Neural progenitor cell (in vitro differentiated cells): ENCODE measurements around the gene STAM. TPM values are rescaled to one million over a fixed set of nuclear protein-coding genes. Genes with fewer than 3 reads are reported as not detected.

Experiments
- DNase-seq: peaks from one replicate; pipeline ENCODE4 v3.0.0-alpha.2; 2016; ENCODE audit warnings: low spot score
- H2AFZ ChIP-seq: fragments of 200-600 bp; sonication (generic); replicated peaks from 2 replicates; pipeline ENCODE4 v1.6.1; 2016; ENCODE audit warnings: antibody characterized with exemption
- H3F3A ChIP-seq: fragments of 200-600 bp; sonication (generic); 2 replicates; pipeline ENCODE4 v1.6.1; 2016; ENCODE audit warnings: antibody characterized with exemption, low read depth
- H3K27ac ChIP-seq: fragments of 200-600 bp; sonication (generic); 2 replicates; pipeline ENCODE4 v1.5.1; 2016; ENCODE audit warnings: mild to moderate bottlenecking
- H3K27me3 ChIP-seq: fragments of 200-600 bp; sonication (generic); 2 replicates; pipeline ENCODE4 v1.6.1; 2016; ENCODE audit warnings: mild to moderate bottlenecking, moderate library complexity
- H3K36me3 ChIP-seq: fragments of 200-600 bp; sonication (generic); 2 replicates; pipeline ENCODE4 v1.5.1; 2016
- H3K4me1 ChIP-seq: fragments of 200-600 bp; sonication (generic); 2 replicates; pipeline ENCODE4 v1.6.1; 2016; ENCODE audit warnings: mixed run types
- H3K4me2 ChIP-seq: fragments of 200-600 bp; sonication (generic); 2 replicates; pipeline ENCODE4 v1.6.1; 2016
- H3K4me3 ChIP-seq: fragments of 200-600 bp; sonication (generic); 2 replicates; pipeline ENCODE4 v1.5.1; 2016
- H3K79me2 ChIP-seq: fragments of 200-600 bp; sonication (generic); 2 replicates; pipeline ENCODE4 v1.6.1; 2016; ENCODE audit warnings: low read depth
- H3K9ac ChIP-seq: fragments of 200-600 bp; sonication (generic); 2 replicates; pipeline ENCODE4 v1.6.1; 2016
- H3K9me3 ChIP-seq: fragments of 200-600 bp; sonication (generic); 2 replicates; pipeline ENCODE4 v1.5.1; 2016; ENCODE audit warnings: low read depth
- H4K20me1 ChIP-seq: fragments of 200-600 bp; sonication (generic); 2 replicates; pipeline ENCODE4 v1.6.1; 2016; ENCODE audit warnings: low read depth
- H3K27ac Mint-ChIP-seq: 3 replicates; pipeline ENCODE4 v1.8.0; 2021; ENCODE audit warnings: mixed read lengths
- H3K27me3 Mint-ChIP-seq: 2 replicates; pipeline ENCODE4 v1.8.0; 2022; ENCODE audit warnings: low read depth, mild to moderate bottlenecking, inconsistent platforms, moderate library complexity, mixed read lengths; ENCODE audit not compliant: insufficient read depth
- H3K36me3 Mint-ChIP-seq: 3 replicates; pipeline ENCODE4 v1.8.0; 2021; ENCODE audit warnings: mixed read lengths
- H3K4me1 Mint-ChIP-seq: 3 replicates; pipeline ENCODE4 v1.8.0; 2021; ENCODE audit warnings: mixed read lengths
- H3K4me3 Mint-ChIP-seq: 3 replicates; pipeline ENCODE4 v1.8.0; 2021; ENCODE audit warnings: mild to moderate bottlenecking, moderate library complexity, mixed read lengths
- H3K9me3 Mint-ChIP-seq: 3 replicates; pipeline ENCODE4 v1.8.0; 2020; ENCODE audit warnings: mixed read lengths
- EZH2 ChIP-seq: fragments of 200-600 bp; sonication (generic); IDR thresholded peaks from 2 replicates; pipeline ENCODE4 v1.6.1; 2017; ENCODE audit warnings: antibody characterized with exemption, mild to moderate bottlenecking, moderate library complexity
- EZH2phosphoT487 ChIP-seq: fragments of 200-600 bp; sonication (generic); IDR thresholded peaks from 2 replicates; pipeline ENCODE4 v1.6.1; 2017; ENCODE audit warnings: antibody characterized with exemption
- total RNA-seq: library from RNA; depleted of rRNA; stranded (reverse); fragments of >200 nt; gene quantifications from 2 replicates; pipeline ENCODE4 v1.2.3, GENCODE V29; 2015; ENCODE audit warnings: low replicate concordance
- TF ChIP-seq, protein P1 (sequence below): fragments of 200-600 bp; sonication (generic); IDR thresholded peaks from 2 replicates; pipeline ENCODE4 v1.5.1; 2017; ENCODE audit warnings: antibody characterized with exemption, mild to moderate bottlenecking

Gene STAM
- total RNA-seq, 1 donor from 2014 or later = 43.2 TPM

DNA sequence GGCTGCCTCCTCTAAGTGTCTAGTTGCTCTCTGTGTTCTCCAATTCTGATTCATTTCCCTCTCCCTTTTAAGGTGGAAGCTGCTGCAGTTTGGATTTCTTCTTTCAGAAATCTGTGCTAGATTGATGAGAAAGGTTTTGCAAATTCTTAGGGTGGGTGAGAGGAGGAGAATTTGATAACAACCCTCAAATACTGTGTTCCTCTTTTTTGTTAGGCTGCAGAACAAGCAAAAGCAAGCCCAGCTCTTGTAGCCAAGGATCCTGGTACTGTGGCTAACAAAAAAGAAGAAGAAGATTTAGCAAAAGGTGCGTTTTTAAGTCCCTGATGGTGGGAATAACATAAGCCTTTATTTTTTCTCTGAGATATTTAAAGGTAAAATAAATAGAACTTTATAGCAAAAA lies 49.1 kb downstream of the STAM start:
- H3F3A ChIP-seq = no peaks in the 10 kb centered on the region
- H3K27me3 Mint-ChIP-seq = no peaks in the 10 kb centered on the region
- no peaks in the 10 kb centered on the region for H3K4me1 Mint-ChIP-seq
- no peak for DNase-seq
- H3K4me3 ChIP-seq = no peak overlapping the region
- H3K27ac Mint-ChIP-seq = no peak overlapping the region
- H3K79me2 ChIP-seq = peaks cover 2% of the 10 kb centered on the region
- no peaks in the 10 kb centered on the region for H3K36me3 ChIP-seq
- H4K20me1 ChIP-seq = no peaks in the 10 kb centered on the region
- H3K27ac ChIP-seq = peak overlapping the region; percentile 10
- no peak overlapping the region for H3K4me2 ChIP-seq
- no peak overlapping the region for H3K9ac ChIP-seq
- no peak overlapping the region for H2AFZ ChIP-seq
- H3K27me3 ChIP-seq = no peaks in the 10 kb centered on the region
- no peaks in the 10 kb centered on the region for H3K9me3 Mint-ChIP-seq
- H3K9me3 ChIP-seq = no peaks in the 10 kb centered on the region
- no peak overlapping the region for H3K4me3 Mint-ChIP-seq
- peaks cover 19% of the 10 kb centered on the region for H3K4me1 ChIP-seq
- TF ChIP-seq, protein P1, sequence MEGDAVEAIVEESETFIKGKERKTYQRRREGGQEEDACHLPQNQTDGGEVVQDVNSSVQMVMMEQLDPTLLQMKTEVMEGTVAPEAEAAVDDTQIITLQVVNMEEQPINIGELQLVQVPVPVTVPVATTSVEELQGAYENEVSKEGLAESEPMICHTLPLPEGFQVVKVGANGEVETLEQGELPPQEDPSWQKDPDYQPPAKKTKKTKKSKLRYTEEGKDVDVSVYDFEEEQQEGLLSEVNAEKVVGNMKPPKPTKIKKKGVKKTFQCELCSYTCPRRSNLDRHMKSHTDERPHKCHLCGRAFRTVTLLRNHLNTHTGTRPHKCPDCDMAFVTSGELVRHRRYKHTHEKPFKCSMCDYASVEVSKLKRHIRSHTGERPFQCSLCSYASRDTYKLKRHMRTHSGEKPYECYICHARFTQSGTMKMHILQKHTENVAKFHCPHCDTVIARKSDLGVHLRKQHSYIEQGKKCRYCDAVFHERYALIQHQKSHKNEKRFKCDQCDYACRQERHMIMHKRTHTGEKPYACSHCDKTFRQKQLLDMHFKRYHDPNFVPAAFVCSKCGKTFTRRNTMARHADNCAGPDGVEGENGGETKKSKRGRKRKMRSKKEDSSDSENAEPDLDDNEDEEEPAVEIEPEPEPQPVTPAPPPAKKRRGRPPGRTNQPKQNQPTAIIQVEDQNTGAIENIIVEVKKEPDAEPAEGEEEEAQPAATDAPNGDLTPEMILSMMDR = no peak
- TF ChIP-seq EZH2phosphoT487 (no peak), EZH2 (no peak)
- H3K36me3 Mint-ChIP-seq = peaks cover 8% of the 10 kb centered on the region

- H3K36me3 Mint-ChIP-seq = peaks cover 16% of the 10 kb centered on the region
- Histone ChIP-seq H2AFZ (no peak overlapping the region), H3K4me2 (no peak overlapping the region), H3F3A (no peaks in the 10 kb centered on the region), H3K4me3 (no peak overlapping the region), H3K27ac (no peak overlapping the region), H3K79me2 (no peaks in the 10 kb centered on the region), H3K9ac (no peak overlapping the region), H3K4me1 (peaks cover 19% of the 10 kb centered on the region), H3K9me3 (no peaks in the 10 kb centered on the region), H3K36me3 (peaks cover 9% of the 10 kb centered on the region), H3K27me3 (no peaks in the 10 kb centered on the region), H4K20me1 (no peaks in the 10 kb centered on the region)
- no peak overlapping the region for H3K4me3 Mint-ChIP-seq
- TF ChIP-seq EZH2 = no peak
- no peak for TF ChIP-seq EZH2phosphoT487
- TF ChIP-seq, protein P1 = no peak
- peaks cover 2% of the 10 kb centered on the region for H3K27me3 Mint-ChIP-seq
- peaks cover 2% of the 10 kb centered on the region for H3K9me3 Mint-ChIP-seq
- H3K27ac Mint-ChIP-seq = no peak overlapping the region
- no peaks in the 10 kb centered on the region for H3K4me1 Mint-ChIP-seq
- no peak for DNase-seq
Measured at GRCh38 chr10:17698696-17699095, 54.7 kb downstream of the STAM start.

DNA sequence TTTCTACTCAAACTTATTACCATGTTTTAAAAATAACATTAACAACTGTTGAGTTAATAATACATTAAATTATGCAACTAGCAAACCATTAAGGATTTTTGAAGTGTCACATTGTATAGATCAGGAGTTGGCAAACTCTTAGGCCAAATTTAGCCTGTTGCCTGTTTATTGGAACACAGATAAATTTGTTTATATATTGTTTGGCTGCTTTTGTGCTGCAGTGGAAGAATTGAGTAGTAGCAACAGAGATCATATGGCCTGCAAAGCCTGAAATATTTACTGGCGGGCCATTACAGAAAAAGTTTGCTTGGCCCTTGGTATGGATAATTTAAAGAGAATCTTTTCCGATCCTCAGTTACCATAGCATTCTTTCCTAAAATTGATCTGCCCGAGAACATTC lies 57.4 kb downstream of the STAM start:
- Mint-ChIP-seq H3K9me3 (peaks cover 2% of the 10 kb centered on the region), H3K27me3 (peaks cover 2% of the 10 kb centered on the region), H3K4me3 (no peak overlapping the region), H3K27ac (no peak overlapping the region), H3K4me1 (no peaks in the 10 kb centered on the region), H3K36me3 (peaks cover 17% of the 10 kb centered on the region)
- H3K27me3 ChIP-seq = no peaks in the 10 kb centered on the region
- H3K9ac ChIP-seq = no peak overlapping the region
- H3K27ac ChIP-seq = no peak overlapping the region
- no peak overlapping the region for H2AFZ ChIP-seq
- peaks cover 9% of the 10 kb centered on the region for H3K36me3 ChIP-seq
- no peaks in the 10 kb centered on the region for H3F3A ChIP-seq
- H3K79me2 ChIP-seq = no peaks in the 10 kb centered on the region
- TF ChIP-seq, protein P1 = no peak
- TF ChIP-seq EZH2 = no peak
- no peak for TF ChIP-seq EZH2phosphoT487
- H3K4me3 ChIP-seq = no peak overlapping the region
- H4K20me1 ChIP-seq = no peaks in the 10 kb centered on the region
- no peak overlapping the region for H3K4me2 ChIP-seq
- H3K9me3 ChIP-seq = no peaks in the 10 kb centered on the region
- no peak for DNase-seq
- no peaks in the 10 kb centered on the region for H3K4me1 ChIP-seq
